SK-MEL-5 (cell line): ENCODE measurements around the gene ATG10. TPM values are rescaled to one million over a fixed set of nuclear protein-coding genes. Genes with fewer than 3 reads are reported as not detected.
A peak's percentile ranks its signal among the peaks of the same experiment; 100 is the strongest.
"Not testable (repeated sequence)": the region's sequence is repeated elsewhere in the genome, so short reads cannot be mapped to it uniquely, and the experiment has no call there.

Source experiments
- DNase-seq: peaks from one replicate; pipeline ENCODE4 v3.0.0-alpha.2; 2016; ENCODE audit warnings: low read depth, low spot score
- in situ Hi-C: cut with HindIII; loops from 2 replicates; pipeline ENCODE4 v1.10.0; 2016; ENCODE audit warnings: low sequenced_read_pairs, high pct_unique_total_duplicates, low pct_unique_long_range_greater_than_20kb
- total RNA-seq: library from RNA; depleted of rRNA; stranded (reverse); fragments of >200 nt; shearing (Covaris generic); gene quantifications from 2 replicates; pipeline ENCODE4 v1.2.3, GENCODE V29; 2014

ATG10 gene
- total RNA-seq, 1 experiment from 2014 or later = 10.0 TPM

DNA sequence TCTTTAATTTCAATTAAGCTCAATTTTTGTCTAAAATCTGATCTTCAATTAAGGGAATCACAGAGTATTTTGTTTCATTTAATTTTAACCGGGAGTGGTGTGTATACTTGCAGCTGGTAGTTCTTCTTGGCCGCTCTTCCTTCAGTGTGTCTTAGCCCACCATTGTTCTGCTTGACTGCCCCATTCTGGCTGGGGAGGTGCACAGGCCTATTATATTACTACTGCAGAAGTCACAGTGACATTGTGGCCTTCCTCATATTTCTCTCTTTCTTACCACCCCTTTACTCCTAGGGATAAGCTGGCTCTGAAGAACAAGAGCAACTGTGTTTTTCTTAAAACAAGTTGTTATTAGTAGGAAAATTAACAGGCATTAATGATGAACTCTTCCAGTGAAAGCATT lies 123.7 kb downstream of the ATG10 start:
- in situ Hi-C loops = no loop called here
- DNase-seq = no peak

DNA sequence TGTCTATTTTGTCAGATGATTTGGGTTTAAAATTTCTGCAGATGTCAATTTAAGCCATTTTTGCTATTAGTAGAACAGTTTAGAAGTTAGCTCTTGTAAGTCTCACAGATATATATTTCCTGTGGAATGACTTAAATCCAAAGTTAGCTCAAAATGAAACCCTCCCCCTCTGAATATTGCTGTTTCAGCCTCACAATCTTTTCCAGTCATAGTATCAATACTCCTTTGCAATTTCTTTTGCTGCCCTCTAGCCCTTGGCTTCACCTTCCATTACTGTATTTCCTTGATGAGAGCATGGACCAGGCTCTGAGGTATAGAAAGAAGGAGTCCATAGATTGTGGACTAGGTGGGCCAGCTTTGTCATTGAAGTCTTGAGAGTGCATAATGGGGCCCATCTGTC lies 124.4 kb downstream of the ATG10 start:
- no peak for DNase-seq
- in situ Hi-C loops = no loop called here

DNA sequence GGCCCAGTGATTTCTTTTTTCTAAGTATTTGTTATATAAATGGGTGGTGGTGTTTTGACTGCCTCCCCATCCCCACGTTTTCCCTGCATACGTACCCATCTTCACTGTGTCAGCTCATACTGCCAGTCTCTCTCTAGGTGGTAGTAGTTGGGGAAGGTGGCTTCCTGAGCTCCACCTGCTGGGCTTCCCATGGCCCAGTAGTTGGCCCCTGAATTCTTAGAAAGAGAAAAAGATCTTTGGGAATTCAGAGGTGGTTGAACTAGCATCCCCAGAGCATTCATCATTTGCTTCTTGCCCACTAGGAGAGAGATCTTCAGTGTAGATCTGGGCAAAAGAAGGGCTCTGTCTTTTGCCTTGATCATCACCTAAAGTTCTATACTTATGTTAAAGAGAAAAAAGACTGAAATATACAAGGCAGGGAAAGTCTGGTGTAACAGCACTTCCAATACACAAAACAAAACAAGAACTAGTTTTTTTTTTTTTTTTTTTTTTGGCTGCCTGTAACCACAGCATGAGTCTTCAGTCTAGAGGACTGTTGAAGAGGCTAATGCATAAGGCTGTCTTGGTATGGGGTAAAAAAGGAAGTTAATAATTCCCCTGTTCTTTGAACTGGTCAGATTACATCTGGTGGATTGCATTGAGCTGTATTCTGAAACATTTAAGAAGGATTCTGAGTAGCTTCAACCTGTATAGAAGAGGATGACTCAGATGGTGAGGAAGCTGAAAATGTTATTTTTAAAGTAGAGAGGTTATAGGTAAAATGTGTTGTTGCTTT lies 128.7 kb downstream of the ATG10 start:
- no peak for DNase-seq
- in situ Hi-C loops = no loop called here

DNA sequence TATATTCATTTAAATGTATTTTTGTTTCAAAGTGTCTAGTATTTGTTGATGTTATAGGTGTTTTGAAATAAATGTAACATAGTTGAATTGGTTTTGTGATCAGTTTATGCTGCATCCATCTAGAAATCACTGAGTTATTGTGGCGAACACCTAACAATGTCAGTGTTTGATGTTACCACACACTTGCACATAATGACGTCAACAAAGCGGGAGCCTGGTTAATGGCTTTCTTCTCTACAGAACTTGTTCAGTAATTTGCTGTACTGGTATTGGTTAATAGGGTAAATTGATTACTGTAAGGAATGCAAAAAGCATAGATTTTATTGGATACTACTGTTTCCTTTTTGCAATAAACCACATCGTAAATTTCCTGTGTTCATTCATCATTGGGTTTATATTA lies 133.0 kb downstream of the ATG10 start:
- DNase-seq = no peak
- in situ Hi-C loops = no loop called here

DNA sequence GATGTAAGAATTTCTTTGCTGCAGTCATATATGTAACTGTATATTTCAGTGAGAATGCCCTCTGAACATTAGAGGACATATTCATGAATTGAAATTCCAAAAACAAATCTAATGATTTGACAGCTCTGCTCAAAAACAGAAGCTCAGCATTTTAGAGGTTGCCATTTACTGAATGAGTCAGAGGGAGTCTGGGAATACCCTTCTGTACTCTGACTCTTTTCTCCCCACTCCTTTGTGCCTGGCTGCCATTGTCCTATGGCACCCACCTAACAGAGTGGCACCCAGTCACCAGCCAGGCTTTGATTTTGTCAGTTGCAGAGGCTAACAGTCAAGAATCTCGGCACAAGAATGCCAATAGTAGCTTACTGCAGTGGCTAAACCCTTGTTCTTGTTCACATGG lies 133.6 kb downstream of the ATG10 start:
- in situ Hi-C loops = no loop called here
- no peak for DNase-seq

DNA sequence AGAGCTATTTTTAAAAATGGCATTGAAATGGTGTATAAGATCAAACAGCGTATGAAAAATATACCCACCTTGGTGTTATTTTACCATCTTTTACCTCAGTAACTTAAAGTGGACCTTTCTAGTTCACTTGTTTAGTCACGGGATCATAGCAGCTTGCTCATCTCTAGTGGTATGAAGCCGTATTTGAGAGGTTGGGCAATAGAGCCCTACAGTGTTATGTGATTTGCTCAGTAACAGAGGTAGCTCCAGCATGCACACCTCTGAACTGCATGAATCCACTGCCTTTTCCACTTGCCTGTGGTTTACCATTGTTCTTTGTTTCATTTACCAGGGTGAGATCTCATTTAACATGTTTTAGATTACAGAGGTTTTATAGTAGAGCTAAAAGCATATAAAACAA lies 134.4 kb downstream of the ATG10 start:
- in situ Hi-C loops = no loop called here
- DNase-seq = peak; percentile 12

DNA sequence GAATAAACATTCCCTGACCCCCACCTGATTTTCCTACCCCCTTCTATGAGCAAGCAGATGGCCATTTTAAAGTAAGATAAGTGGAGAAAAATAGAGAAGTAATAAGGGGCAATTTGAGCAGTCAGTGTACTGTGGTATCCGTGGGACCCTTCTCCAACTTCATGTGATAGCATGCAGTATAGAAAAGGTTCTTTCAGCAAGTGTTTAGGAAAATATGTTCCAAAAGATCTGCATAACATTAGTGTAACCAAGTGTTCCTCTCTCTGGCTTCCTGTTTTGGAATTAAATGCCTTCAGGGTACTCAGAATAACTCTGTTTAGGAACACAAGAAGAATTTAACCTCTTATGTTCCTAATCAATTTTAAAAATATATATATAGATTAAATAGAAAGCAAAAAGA lies 134.9 kb downstream of the ATG10 start:
- DNase-seq = peak; percentile 14
- in situ Hi-C loops = no loop called here

DNA sequence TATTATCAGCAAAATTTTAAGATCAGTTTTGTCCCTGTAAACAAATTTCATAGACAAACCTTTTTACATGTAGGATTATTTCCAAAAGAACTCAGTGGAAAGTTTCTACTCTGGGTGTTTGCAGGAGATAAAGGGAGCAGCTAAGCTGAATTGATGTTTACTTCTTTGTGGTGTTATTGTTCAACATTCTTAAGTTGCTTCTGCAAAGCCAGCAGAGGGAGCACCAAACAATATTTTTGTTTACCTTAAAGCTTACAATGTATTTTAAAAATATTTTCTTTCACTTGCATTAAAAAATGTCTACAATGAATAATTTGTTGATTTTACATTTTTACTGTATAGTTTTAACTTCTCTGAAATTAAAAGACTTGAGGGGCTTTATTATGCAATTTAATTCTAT lies 135.4 kb downstream of the ATG10 start:
- peak; percentile 44 for DNase-seq
- in situ Hi-C loops = no loop called here

DNA sequence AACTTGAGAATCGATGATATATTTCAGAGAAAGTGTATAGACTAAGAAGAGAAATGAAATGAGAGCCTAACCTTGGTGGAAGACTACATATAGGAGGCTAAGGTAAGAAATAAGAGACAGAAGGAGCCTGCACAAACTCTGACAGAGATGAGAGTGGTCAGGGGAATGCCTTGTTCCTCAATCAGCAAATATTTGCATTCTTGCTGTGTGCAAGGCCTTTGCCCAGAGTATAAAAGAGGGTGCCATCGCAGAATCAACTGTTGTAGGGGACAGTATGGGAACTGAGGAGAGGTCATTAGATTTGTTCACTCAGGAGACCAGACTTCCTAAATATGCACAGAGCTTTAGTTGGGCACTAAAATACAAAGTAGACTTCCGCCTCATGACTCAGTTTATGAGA lies 137.2 kb downstream of the ATG10 start:
- in situ Hi-C loops = no loop called here

DNA sequence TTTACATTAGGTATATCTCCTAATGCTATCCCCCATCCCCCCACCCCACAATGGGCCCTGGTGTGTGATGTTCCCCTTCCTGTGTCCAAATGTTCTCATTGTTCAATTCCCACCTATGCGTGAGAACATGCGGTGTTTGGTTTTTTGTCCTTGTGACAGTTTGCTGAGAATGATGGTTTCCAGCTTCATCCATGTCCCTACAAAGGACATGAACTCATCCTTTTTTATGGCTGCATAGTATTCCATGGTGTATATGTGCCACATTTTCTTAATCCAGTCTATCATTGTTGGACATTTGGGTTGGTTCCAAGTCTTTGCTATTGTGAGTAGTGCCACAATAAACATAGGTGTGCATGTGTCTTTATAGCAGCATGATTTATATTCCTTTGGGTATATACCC lies 138.1 kb downstream of the ATG10 start:
- in situ Hi-C loops, DNase-seq: not testable (repeated sequence)

More for the DNA sequence above, 137.2 kb downstream of the ATG10 start:
- no peak for DNase-seq

DNA sequence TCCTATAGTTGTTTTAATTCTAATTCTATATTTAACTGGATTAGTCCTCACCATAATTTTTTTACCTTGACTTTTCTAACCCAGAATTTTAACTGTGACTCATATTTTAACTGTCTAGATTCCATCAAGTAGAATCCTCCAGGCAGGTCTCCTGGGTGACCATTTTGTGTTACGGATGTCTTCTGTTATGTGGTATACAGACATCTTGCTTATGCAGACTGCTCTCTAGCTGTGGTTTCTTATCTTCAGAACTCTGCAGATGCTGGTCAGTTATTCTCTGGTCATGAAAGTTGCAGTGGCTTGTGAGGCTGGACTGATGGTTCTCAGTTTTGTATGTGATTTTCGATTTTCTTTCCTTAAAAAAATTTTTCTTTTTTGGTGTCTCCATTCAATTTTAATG lies 139.4 kb downstream of the ATG10 start:
- in situ Hi-C loops = no loop called here
- DNase-seq = no peak

DNA sequence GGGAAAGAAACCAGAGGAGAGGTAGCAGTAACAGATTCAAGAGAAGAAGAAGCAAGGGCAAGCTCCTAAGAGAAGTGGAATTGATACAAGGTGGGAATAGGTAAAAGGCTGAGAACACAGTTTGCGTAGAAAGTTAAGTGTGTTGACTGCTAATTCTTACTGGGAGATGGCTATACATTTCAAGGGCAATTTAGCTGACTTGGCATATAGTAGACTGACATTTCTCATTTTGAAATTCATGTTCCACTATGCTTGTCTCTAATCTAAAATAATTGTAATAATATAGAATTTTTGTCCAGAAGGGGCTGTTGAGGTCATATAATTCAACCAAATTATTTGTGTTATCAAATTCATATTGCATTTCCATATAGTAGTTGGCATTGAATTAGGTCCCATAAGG lies 144.0 kb downstream of the ATG10 start:
- DNase-seq = no peak
- in situ Hi-C loops = no loop called here

DNA sequence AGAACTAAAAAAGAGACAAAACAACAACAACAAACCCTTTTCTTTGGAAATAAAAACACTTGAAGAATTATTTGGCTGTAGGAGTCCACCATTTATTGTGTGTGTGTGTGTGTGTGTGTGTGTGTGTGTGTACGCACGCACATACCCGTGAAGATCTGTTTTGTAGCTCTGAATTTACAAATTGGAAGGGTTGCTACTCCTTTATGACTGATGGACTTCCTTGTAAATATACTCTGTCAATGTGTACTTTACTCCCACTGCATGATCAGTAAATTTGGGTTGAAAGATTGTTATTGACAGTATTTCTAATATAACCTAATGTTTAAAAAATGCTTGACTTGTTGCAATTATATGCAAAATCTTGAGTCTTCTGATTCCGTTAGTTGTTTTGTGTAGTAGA lies 148.1 kb downstream of the ATG10 start:
- DNase-seq = no peak
- in situ Hi-C loops = no loop called here

DNA sequence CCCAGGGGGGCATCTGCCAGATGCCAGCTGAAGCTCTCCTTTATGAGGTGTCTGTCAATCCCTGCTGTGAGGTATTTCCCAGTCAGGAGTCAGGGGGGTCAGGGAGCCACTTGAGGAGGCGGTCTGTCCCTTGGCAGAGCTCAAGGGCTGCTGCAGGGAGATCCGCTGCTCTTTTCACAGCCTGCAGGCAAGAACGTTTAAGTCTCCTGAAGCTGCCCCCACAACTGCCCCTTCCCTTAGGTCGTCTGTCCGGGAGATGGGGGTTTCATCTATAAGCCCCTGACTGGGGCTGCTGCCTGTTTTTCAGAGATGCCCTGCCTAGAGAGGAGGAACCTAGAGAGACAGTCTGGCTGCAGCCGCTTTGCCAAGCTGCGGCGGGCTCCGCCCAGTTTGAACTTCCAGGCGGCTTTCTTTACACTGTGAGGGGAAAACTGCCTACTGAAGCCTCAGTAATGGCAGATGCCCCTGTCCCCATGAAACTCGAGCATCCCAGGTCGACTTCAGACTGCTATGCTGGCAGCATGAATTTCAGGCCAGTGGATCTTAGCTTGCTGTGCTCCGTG lies 158.0 kb downstream of the ATG10 start:
- no peak for DNase-seq
- in situ Hi-C loops = no loop called here

DNA sequence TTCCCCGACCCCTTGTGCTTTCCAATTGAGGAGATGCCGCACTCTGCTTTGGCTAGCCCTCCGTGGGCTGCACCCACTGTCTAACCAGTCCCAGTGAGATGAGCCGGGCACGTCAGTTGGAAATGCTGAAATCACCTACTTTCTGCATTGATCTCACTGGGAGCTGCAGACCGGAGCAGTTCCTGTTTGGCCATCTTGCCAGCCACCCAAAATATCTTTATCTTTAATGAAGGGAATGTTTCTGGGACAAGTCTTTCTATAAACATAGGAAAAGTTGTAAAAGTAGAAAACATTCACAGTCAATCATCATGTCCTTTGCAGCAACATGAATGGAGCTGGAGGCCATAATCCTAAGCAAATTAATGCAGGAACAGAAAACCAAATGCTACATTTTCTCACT lies 158.8 kb downstream of the ATG10 start:
- DNase-seq = no peak
- in situ Hi-C loops = no loop called here

DNA sequence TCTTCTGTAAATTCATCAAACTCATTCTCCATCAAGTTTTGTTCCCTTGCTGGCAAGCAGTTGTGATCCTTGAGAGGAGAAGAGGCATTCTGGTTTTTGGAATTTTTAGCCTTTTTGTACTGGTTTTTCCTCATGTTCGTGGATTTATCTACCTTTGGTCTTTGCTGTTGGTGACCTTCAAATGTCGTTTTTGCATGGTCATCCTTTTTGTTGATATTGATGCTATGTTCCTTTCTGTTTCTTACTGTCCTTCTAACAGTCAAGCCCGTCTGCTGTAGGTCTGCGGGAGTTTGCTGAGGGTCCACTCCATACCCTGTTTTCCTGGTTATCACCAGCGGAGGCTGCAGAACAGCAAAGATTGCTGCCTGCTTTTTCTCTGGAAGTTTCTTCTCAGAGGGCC lies 165.4 kb downstream of the ATG10 start:
- no peak for DNase-seq
- in situ Hi-C loops = no loop called here

DNA sequence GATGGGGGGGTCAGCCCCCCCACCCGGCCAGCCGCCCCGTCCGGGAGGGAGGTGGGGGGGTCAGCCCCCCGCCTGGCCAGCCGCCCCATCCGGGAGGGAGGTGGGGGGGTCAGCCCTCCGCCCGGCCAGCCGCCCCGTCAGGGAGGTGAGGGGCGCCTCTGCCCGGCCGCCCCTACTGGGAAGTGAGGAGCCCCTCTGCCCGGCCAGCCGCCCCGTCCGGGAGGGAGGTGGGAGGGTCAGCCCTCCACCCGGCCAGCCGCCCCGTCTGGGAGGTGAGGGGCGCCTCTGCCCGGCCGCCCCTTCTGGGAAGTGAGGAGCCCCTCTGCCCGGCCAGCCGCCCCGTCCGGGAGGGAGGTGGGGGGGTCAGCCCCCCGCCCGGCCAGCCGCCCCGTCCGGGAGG lies 168.0 kb downstream of the ATG10 start:
- DNase-seq, in situ Hi-C loops: not testable (repeated sequence)

DNA sequence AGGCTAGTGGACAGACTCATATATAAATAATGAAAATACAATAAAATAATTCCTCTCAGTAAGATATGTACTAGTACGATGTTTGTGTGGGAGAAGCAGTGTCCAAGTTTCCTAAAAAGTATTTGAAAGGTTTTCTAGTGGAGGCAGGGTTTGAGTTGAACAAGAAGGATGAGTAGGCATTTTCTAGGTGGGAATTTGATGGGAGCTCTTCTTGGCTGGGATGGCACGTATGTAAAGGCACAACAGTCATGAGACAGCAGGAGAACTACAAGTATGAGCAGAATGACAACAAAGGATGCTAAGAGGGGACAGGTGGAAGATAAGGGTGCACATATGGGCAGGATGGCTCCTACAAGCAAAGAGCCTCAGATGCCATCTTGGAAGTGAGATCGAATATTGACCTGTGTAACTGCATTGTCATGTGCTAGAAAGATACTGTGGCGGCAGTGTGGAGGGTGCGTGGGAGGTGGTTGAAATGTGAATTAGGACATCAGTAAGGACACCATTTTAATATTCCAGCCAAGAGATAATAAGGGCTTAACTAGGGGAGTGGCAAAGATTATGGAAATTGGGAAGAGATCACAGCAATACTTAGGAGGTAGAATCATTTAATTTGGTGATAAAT lies 170.5 kb downstream of the ATG10 start:
- in situ Hi-C loops = no loop called here
- DNase-seq = no peak

DNA sequence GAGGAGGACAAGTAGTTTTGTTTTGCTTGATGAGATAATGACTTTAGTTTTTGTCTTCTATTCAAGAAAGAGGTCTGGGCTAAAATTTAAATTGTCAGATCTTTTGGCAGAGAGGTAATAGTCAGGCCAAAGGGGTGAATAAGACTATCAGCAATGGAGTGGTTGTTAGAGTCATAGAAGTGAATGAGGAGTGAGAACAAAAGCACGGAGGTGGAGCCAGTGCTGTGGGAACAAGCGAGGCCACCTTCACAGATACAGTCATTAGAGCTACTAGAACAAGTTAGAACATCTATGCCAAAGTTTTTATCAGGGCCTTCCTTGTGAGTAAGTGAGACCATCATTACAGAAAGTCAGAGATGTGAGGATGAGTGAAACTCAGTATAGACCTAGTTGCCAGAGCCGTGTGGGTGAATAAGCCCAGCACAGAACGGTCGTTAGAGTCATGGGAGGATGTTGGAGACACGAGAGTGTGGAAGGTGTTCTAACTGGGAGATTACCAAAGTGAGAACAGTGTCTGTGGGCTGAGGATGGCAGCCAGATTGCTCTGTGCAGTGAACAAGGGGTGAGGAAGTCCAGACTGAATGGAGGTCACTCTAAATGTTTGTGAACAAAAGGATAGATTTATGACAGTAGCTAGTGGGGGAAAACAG lies 171.2 kb downstream of the ATG10 start:
- in situ Hi-C loops = no loop called here
- peak; percentile 3 for DNase-seq
